Endothelial cell of umbilical vein (primary cell): ENCODE data around the gene SLC24A3. TPM values are rescaled to one million over a fixed set of nuclear protein-coding genes. Genes with fewer than 3 reads are reported as not detected.

ENCODE experiments used
- BruUV-seq: library from RNA; stranded (reverse); fragments of 400-500 nt; replicated peaks from 2 replicates; lab custom pipeline; 2021; lab: Mats Ljungman, UMichigan
- CTCF ChIA-PET: fragments of 300-600, 350-600 bp; sonication (Branson Sonifier 250); formaldehyde crosslinking; loops from one replicate; lab custom pipeline; 2021; ENCODE audit warnings: antibody characterized with exemption, inconsistent platforms; lab: Charles Lee
- POLR2A ChIA-PET: fragments of 300-600, 350-600 bp; sonication (Branson Sonifier 250); formaldehyde crosslinking; loops from one replicate; lab custom pipeline; 2021; ENCODE audit warnings: antibody characterized with exemption, inconsistent platforms; lab: Charles Lee
- DNase-seq: peaks from one replicate; pipeline ENCODE4 v3.0.0-alpha.2; 2011; ENCODE audit warnings: low read depth, low spot score
- FAIRE-seq: peaks from 2 replicates; lab custom pipeline; 2011; peaks lifted over from hg19 to GRCh38; lab: Jason Lieb, UNC
- H2AFZ ChIP-seq: 2 replicates; pipeline ENCODE4 v1.6.0; 2012; ENCODE audit warnings: low read depth, low read length, control low read depth, inconsistent platforms
- H3K27ac ChIP-seq: 2 replicates; pipeline ENCODE4 v1.5.1; 2011; ENCODE audit warnings: low read depth, mild to moderate bottlenecking, control low read depth, low read length, moderate library complexity; ENCODE audit not compliant: insufficient read depth
- H3K27me3 ChIP-seq, 2 experiments: 2 replicates each; pipeline versions ENCODE4 v1.6.0 to v1.6.1; 2011; ENCODE audit warnings: low read length in 2 of 2, mixed read lengths in 1 of 2; ENCODE audit not compliant: control insufficient read depth in 2 of 2, insufficient read depth in 2 of 2
- H3K36me3 ChIP-seq, 2 experiments: 2 replicates in 1 of 2; 3 replicates in 1 of 2; pipeline ENCODE4 v1.5.1; 2011; ENCODE audit warnings: low read length in 2 of 2, mild to moderate bottlenecking in 1 of 2, moderate library complexity in 1 of 2; ENCODE audit not compliant: control insufficient read depth in 2 of 2, insufficient read depth in 2 of 2; ENCODE audit errors: extremely low read depth in 1 of 2
- H3K4me1 ChIP-seq: 3 replicates; pipeline ENCODE4 v1.5.1; 2011; ENCODE audit warnings: mild to moderate bottlenecking, low read length; ENCODE audit not compliant: control insufficient read depth, insufficient read depth; ENCODE audit errors: extremely low read depth
- H3K4me2 ChIP-seq: 2 replicates; pipeline ENCODE4 v1.6.1; 2011; ENCODE audit warnings: low read length, control low read depth, mixed read lengths; ENCODE audit not compliant: insufficient read depth
- H3K4me3 ChIP-seq, 3 experiments: fragments of 200-600 bp in 1 of 3; sonication (generic), shearing (Covaris generic) in 1 of 3; replicated peaks in 1 of 3; 2 replicates each; pipeline ENCODE4 v1.5.1; 2011 to 2016; ENCODE audit warnings: control low read depth in 3 of 3, low read length in 3 of 3, mild to moderate bottlenecking in 2 of 3, inconsistent platforms in 1 of 3, low read depth in 1 of 3, moderate library complexity in 1 of 3; ENCODE audit not compliant: insufficient read depth in 1 of 3
- H3K79me2 ChIP-seq: 2 replicates; pipeline ENCODE4 v1.6.0; 2012; ENCODE audit warnings: low read length, inconsistent platforms; ENCODE audit not compliant: control insufficient read depth, insufficient read depth
- H3K9ac ChIP-seq: replicated peaks from 2 replicates; pipeline ENCODE3; 2011; ENCODE audit warnings: low read length, control low read depth; ENCODE audit not compliant: insufficient read depth; ENCODE audit errors: extremely low read depth
- H3K9me1 ChIP-seq: replicated peaks from 3 replicates; pipeline ENCODE4 v1.6.0; 2011; ENCODE audit warnings: mild to moderate bottlenecking, low read length; ENCODE audit not compliant: control insufficient read depth, insufficient read depth; ENCODE audit errors: extremely low read depth
- H3K9me3 ChIP-seq: replicated peaks from 2 replicates; pipeline ENCODE4 v1.5.1; 2012; ENCODE audit warnings: low read length, inconsistent platforms; ENCODE audit not compliant: control insufficient read depth, insufficient read depth
- H4K20me1 ChIP-seq: replicated peaks from 2 replicates; pipeline ENCODE3; 2011; ENCODE audit warnings: mild to moderate bottlenecking, low read length; ENCODE audit not compliant: control insufficient read depth, insufficient read depth; ENCODE audit errors: extremely low read depth
- FOS ChIP-seq: IDR thresholded peaks from 2 replicates; pipeline ENCODE4 v1.6.1; 2011; ENCODE audit warnings: mild to moderate bottlenecking, low read length, moderate library complexity, borderline replicate concordance; ENCODE audit not compliant: insufficient read depth
- GATA2 ChIP-seq: IDR thresholded peaks from 2 replicates; pipeline ENCODE4 v1.7.0; 2011; ENCODE audit warnings: low read depth, mild to moderate bottlenecking, moderate library complexity, mixed read lengths, low read length; ENCODE audit not compliant: insufficient read length, insufficient read depth
- JUN ChIP-seq: IDR thresholded peaks from 2 replicates; pipeline ENCODE4 v1.6.1; 2011; ENCODE audit warnings: borderline replicate concordance, low read depth; ENCODE audit not compliant: insufficient read length, insufficient read depth
- MAX ChIP-seq: IDR thresholded peaks from 2 replicates; pipeline ENCODE4 v1.6.1; 2011; ENCODE audit not compliant: insufficient read depth, insufficient read length
- POLR2AphosphoS5 ChIP-seq: IDR thresholded peaks from 2 replicates; pipeline ENCODE4 v1.6.1; 2012; ENCODE audit warnings: low read depth, mild to moderate bottlenecking, control low read depth, low read length, moderate library complexity; ENCODE audit not compliant: insufficient read depth
- dilution Hi-C: fragments of 300-500 bp; cut with MboI; formaldehyde crosslinking; loops from one replicate; pipeline ENCODE4 v1.15.0; 2019; ENCODE audit warnings: low sequenced_read_pairs; ENCODE audit not compliant: extremely low pct_ligation_motif_present
- intact Hi-C: fragments of 100-400 bp; cut with micrococcal nuclease; formaldehyde crosslinking; loops from one replicate; pipeline ENCODE4 v1.10.0; 2022
- polyA plus RNA-seq, 4 experiments: library from polyadenylated mRNA; depleted of rRNA in 3 of 4; stranded (reverse) in 3 of 4; unstranded in 1 of 4; fragments of >200 nt; gene quantifications; 2 replicates each; pipeline versions ENCODE4 v1.2.1 to v1.2.3, GENCODE V29; 2011 to 2012; ENCODE audit warnings: missing spikeins in 1 of 4
- total RNA-seq: library from RNA; stranded (reverse); gene quantifications from 2 replicates; pipeline ENCODE4 v1.2.3, GENCODE V29; 2021
- TF ChIP-seq, protein P1 (sequence below), 2 donors: IDR thresholded peaks; 1 replicate in 1 of 2; 2 replicates in 1 of 2; pipeline ENCODE4 v1.5.1; 2011; ENCODE audit warnings: low read length in 2 of 2, mild to moderate bottlenecking in 2 of 2, moderate library complexity in 2 of 2, control low read depth in 1 of 2, inconsistent platforms in 1 of 2, low read depth in 1 of 2; ENCODE audit not compliant: insufficient read depth in 1 of 2; ENCODE audit errors: extremely low read depth in 1 of 2

The SLC24A3 gene
- total and polyA plus RNA-seq, 2 donors (not counting 3 experiments of a cell fraction or from before 2014, with no cell fraction given): not detected

GRCh38 chr20:19363476-19363875 lies 151.0 kb downstream of the SLC24A3 start:
- Histone ChIP-seq H4K20me1 (no peaks in the 10 kb centered on the region), H3K79me2 (no peaks in the 10 kb centered on the region), H3K4me1 (no peaks in the 10 kb centered on the region), H3K27ac (no peak overlapping the region), H3K36me3 (no peaks in the 10 kb centered on the region), H3K9me1 (no peaks in the 10 kb centered on the region), H3K9ac (no peak overlapping the region), H3K4me3 (no peak overlapping the region), H3K27me3 (no peaks in the 10 kb centered on the region), H3K4me2 (no peak overlapping the region), H3K9me3 (no peaks in the 10 kb centered on the region), H2AFZ (no peak overlapping the region)
- intact Hi-C loops (no loop called here), dilution Hi-C loops (no loop called here)
- ChIA-PET POLR2A (no interaction called here), CTCF (no interaction called here)
- BruUV-seq: no TSS peak
- FAIRE-seq (no peak), DNase-seq (no peak)
- TF ChIP-seq JUN: no peak

DNA sequence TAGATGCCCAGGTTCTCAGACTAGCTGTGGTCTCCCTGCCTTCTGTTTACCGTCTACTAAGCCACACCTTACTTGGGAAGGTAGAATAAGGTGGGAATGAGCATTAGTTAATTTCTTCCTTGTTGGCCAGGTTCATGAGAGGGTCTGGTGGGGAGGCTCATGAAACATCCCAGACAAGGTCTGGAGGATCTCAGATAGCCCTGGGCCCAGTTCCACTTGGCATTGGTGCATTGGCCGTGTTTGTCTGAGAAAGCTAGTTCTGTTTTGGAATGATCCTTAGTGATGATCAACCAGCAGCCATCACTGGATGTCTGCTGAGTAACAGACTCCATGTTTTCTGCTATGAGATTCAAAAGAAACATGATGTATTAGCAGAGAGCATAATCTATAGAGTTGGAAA lies 155.1 kb downstream of the SLC24A3 start:
- Histone ChIP-seq H3K4me3 (no peak overlapping the region), H4K20me1 (no peaks in the 10 kb centered on the region), H3K36me3 (no peaks in the 10 kb centered on the region), H3K9ac (no peak overlapping the region), H3K4me2 (no peak overlapping the region), H3K27ac (no peak overlapping the region), H3K9me3 (no peaks in the 10 kb centered on the region), H3K27me3 (no peaks in the 10 kb centered on the region), H3K9me1 (no peaks in the 10 kb centered on the region), H3K4me1 (no peaks in the 10 kb centered on the region), H2AFZ (no peak overlapping the region), H3K79me2 (no peaks in the 10 kb centered on the region)
- dilution Hi-C loops: no loop called here
- DNase-seq (no peak), FAIRE-seq (no peak)
- BruUV-seq: no TSS peak
- intact Hi-C loops: no loop called here
- ChIA-PET POLR2A (no interaction called here), CTCF (no interaction called here)
- TF ChIP-seq, protein P1, sequence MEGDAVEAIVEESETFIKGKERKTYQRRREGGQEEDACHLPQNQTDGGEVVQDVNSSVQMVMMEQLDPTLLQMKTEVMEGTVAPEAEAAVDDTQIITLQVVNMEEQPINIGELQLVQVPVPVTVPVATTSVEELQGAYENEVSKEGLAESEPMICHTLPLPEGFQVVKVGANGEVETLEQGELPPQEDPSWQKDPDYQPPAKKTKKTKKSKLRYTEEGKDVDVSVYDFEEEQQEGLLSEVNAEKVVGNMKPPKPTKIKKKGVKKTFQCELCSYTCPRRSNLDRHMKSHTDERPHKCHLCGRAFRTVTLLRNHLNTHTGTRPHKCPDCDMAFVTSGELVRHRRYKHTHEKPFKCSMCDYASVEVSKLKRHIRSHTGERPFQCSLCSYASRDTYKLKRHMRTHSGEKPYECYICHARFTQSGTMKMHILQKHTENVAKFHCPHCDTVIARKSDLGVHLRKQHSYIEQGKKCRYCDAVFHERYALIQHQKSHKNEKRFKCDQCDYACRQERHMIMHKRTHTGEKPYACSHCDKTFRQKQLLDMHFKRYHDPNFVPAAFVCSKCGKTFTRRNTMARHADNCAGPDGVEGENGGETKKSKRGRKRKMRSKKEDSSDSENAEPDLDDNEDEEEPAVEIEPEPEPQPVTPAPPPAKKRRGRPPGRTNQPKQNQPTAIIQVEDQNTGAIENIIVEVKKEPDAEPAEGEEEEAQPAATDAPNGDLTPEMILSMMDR (IDR thresholded peaks at IDR 0.05; ENCODE audit: extremely low read depth in 1 of 2, insufficient read depth in 1 of 2, low read depth in 1 of 2, low read length in 2 of 2): no peak
- TF ChIP-seq POLR2AphosphoS5 (no peak), MAX (no peak), FOS (no peak), JUN (no peak), GATA2 (no peak)
